Raji (cell line): Measurements from ENCODE around the gene SNTB2.

ENCODE experiments used
- POLR2A ChIP-seq: IDR thresholded peaks from 2 replicates; pipeline ENCODE4 v1.6.1; 2011; ENCODE audit warnings: low read depth, low read length, control low read depth; ENCODE audit not compliant: insufficient read depth

SNTB2 gene

DNA sequence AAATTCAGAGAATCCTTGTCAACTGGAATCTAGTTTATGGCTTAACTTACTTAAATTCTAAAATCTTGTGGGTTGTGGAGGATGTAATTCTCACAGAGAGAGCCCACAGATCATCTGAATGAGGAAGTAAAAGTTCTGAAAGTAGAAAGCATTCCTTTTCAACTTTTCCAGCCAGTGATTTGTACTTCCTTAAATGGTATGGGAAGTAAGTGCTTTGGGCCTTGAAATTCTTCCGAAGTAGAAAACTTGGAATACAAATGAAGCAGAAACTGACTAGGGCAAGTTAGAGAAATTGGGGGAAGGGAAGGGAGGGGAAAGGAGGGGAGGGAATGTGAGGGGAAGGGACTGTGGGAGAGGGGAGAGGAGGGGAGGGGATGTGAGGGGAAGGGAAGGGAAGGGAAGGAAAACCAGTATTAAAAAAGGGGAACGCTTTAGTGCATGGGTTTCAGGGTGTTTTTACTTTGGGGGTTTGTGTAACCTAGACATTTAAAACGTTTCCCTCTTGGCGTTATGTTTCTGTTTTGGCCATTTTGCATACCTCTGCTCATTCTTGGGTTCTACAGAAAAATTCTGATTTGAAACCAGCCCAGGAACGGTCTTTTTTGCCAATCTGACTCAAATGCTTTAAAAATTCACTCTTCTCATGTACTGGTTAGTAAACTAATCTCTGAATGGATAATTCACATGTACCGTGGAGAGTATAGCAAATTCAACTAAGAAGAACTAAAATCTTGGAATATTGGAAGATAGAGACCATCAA, 15.5 kb upstream of the SNTB2 start:
- no peak for TF ChIP-seq POLR2A

DNA sequence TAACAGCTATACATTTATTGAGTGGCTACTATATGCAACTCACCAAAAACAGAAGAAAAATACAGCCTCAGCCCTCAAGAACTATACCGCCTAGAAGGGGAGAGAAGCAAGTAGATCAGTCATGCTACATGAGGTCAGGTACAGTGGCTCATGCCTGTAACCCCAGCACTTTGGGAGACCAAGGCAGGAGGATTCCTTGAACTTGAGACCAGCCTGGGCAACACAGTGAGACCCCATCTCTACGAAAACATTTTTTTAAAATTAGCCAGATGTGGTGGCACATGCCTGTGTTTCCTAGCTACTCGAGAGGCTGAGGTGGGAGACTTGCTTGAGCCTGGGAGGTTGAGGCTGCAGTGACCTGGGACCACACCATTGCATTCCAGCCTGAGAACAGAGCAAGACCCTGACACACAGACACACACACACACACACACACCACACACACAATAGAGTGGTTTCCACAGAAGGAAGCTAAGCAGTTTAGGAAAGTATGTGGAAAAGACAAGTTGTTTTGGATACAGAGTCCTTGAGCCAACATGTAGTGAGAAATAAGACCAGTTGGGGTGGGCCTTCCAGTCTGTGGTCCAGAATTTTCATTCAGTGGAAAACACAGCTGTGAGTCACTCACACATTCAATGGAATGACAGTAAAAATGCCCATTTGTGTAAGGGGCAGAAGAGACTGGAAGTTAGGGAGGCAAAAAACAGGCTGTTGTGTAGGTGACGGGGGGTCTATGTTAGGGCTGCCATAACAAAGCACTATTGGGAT, 10.7 kb upstream of the SNTB2 start:
- no peak for TF ChIP-seq POLR2A

DNA sequence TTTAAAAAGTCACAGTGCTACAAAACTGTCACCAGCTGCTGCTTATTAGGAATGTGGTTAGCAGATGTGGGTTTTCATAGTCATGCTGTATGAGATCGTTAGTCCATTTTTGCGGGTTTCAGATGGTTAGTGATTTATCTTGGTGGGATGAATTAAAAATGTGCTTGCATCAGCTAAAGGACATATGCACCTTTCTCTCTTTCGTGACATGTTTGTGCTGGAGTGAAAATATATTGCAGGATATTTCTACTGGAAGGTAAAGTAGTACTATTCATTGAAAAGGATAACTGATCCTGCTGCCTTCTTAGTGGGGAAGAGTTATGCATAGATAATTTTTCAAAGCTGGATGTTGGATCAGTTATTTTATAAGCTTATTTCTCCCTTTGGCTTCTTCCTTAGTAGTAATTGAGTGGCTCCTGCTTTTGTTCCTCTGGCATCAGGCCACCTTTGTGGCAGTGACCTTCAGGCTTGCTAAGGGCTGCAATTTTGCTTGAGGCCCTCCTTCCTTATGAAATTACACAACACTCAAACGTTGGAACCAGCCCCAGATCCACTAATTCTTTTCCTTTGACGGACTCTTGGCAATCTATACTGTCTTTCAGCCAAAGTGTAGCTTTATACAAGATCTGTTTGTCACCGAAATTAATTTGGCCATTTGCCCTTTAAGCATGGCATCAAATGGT, 7.5 kb upstream of the SNTB2 start:
- no peak for TF ChIP-seq POLR2A

DNA sequence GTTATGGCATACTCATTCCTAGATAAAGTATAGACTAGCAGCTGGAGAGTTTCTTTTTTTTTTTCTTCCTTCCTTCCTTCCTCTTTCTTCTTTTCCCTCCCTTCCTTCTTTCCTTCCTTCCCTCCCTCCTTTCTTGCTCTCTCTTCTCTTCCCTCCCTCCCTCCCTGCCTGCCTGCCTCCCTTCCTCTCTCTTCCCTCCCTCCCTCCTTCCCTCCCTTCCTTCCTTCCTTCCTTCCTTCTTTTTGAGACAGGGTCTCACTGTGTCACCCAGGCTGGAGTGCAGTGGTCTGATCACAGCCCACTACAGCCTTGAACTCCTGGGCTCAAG, 7.0 kb upstream of the SNTB2 start:
- TF ChIP-seq POLR2A: no peak

DNA sequence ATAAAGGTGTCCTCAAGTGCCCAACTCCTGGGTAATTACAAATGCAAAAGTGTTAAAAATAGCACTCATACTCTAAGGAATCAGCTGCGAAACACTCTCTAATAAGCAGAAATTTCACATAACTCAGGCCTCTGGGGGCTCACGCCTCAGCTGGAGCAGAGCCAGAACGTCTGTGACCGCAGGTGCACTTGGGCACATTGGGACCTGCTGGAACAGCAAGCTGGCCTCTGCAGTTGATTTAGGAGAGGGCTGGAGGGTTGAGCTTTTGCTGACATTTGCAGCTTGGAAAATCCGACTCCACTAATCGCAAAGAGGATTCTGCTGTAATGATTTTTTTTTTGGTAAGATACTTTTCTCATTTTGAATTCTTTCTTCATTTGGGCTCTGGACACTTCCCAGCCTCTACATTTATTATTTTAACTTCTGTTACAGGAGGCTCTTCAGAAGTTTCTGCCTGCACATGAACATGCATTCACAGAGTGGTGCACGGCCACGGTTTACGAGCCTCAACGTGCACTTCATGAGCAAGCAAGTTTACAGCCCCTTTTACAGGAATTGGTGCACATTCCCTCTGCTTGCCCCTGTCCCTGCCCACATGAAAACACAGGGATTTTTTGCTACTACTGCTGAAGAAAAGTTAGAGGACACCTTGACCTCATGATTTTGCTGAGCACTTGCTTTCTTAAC, 4.1 kb upstream of the SNTB2 start:
- TF ChIP-seq POLR2A: no peak

DNA sequence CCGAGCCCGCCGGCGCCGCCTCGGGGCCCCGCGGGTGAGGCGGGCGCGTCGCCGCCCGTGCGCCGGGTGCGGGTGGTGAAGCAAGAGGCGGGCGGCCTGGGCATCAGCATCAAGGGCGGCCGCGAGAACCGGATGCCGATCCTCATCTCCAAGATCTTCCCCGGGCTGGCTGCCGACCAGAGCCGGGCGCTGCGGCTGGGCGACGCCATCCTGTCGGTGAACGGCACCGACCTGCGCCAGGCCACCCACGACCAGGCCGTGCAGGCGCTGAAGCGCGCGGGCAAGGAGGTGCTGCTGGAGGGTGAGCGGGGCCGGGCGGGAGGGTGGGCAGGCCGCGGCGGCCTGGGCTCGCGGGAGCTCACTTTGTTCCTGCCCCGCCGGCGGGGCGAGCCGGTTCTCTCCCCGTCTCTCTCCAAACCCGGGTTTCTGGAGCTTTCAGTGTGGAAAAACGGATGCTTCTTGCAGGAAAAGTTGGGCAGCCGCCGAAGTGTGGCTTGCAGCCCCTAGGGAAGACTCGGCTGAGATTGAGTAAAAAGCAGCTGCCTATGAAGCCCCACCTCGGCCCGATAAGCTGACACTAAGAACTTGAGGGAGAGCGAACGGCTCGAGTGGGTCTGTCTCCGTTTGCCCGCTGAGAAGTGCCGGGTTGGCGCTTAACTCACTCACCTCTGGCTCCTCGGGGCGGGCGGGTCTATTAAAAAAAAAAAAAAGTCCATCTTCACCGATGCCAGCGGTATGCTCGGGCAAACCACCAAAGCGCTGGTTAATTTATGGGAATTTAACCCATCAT, 677 bp downstream of the SNTB2 start:
- peak; percentile 10; the same call in 1 of the 2 replicates for TF ChIP-seq POLR2A

- TF ChIP-seq POLR2A: 0 out of 2 replicates have a peak, but pooled peaks have one; percentile 26
Observed at GRCh38 chr16:69188236-69188549, 1.2 kb downstream of the SNTB2 start.

- TF ChIP-seq POLR2A: no peak
Observed at GRCh38 chr16:69188716-69189115, 1.8 kb downstream of the SNTB2 start.

DNA sequence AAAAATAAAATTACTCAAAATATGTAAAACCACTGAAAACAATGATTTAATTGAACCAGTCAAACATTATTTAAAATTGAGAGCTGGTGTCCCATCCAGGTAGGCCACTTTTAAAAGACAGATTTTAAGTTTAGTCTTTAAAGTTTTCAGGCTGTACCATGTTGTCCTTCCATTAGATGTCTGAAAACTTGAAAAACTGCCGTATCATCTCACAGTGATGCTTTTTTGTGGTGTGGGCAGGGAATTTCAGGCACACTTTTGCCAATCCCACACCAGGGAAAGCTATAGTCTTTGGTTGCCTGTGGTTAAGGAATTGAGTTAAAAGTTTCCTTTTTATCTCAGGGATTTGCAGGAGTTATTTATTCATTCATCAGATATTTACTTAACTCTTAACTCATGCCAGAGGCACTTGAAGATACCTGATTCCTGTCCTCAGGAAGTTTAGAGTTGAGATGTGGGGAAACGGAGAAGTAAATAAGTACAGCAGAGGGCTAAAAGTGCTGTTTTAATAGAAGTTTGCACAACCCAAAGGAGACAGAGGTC, 3.2 kb downstream of the SNTB2 start:
- TF ChIP-seq POLR2A: no peak

GRCh38 chr16:69190598-69190997, 3.6 kb downstream of the SNTB2 start:
- TF ChIP-seq POLR2A: no peak

- no peak for TF ChIP-seq POLR2A
Observed at GRCh38 chr16:69191136-69191535, 4.2 kb downstream of the SNTB2 start.

DNA sequence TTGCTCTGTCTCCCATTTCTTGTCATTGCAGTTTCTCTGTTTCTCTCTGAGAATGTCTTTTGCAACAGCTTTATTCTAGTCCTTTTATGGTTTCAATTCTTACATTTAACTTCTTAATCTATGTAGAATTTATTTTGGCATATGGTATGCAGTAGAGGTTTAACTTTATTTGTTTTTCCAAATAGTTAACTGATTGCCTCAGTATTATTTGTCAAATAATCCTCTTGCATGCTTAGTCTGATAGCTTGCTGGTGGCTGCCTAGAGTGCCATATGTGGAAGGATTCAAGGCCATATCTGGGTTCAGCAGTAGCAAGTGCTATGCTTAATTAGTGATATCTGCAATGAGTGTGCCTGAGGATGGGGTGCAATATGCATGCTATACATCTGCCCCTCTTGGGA, 6.9 kb downstream of the SNTB2 start:
- no peak for TF ChIP-seq POLR2A

- no peak for TF ChIP-seq POLR2A
Observed at GRCh38 chr16:69194488-69194887, 7.5 kb downstream of the SNTB2 start.

DNA sequence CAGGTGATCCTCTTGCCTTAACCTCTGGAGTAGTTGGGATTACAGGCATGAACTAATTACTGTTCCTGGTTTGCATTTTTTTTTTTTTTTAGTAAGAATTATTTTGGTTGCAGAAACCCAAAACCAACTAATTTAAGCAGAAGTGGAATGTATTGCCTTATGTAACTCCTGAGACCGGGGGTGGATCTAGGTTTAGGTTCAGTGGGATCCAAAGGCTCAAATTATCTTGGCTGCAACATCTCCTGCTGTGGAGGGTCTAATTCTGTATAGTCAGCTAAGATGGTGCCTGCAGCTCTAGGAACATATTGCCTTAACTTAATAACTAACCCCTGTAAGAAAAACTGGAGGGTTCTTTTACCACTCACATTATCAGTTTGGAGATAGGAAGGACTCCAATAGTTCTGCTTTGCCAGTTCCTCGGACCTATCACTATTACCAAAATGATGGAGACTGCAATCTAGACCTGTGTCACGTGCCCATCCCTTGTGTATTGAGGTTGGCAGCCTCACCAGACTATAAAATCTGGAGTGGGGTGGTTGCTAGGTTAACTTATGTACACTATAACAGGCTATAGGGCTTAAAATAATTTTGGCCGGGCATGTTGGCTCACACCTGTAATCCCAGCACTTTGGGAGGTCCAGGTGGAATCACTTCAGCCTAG, 8.5 kb downstream of the SNTB2 start:
- no peak for TF ChIP-seq POLR2A
